ES-I3 (cell line): ENCODE measurements around the gene PIP5K1C.

Experiments
- H3K36me3 ChIP-seq: 2 replicates; pipeline ENCODE4 v1.6.1; 2013; ENCODE audit warnings: mild to moderate bottlenecking, low read length, control low read depth, moderate library complexity; ENCODE audit not compliant: insufficient read depth
- H3K4me1 ChIP-seq: 2 replicates; pipeline ENCODE4 v1.6.1; 2013; ENCODE audit warnings: mild to moderate bottlenecking, control low read depth, low read length; ENCODE audit not compliant: insufficient read depth
- H3K9ac ChIP-seq: 2 replicates; pipeline ENCODE4 v1.6.1; 2013; ENCODE audit warnings: low read depth, mild to moderate bottlenecking, low read length, moderate library complexity
- H3K9me3 ChIP-seq: 2 replicates; pipeline ENCODE4 v1.6.1; 2013; ENCODE audit warnings: mild to moderate bottlenecking, low read length, moderate library complexity; ENCODE audit not compliant: control insufficient read depth, insufficient read depth

The PIP5K1C gene

DNA sequence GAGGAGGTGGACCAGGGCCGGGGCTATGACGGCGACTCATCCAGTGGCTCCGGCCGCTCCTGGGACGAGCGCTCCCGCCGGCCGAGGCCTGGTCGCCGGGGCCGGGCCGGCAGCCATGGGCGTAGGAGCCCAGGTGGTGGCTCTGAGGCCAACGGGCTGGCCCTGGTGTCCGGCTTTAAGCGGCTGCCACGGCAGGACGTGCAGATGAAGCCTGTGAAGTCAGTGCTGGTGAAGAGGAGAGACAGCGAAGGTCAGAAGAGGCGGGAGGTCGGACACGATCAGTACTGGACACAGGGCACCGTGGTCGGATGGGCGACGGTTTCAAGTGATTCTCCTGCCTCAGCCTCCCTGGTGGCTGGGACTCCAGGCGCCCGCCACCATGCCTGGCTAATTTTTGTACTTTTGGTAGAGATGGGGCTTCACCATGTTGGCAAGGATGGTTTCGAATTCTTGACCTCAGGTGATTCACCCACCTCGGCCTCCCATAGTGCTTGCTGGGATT lies 30.2 kb upstream of the PIP5K1C start:
- no peak overlapping the region for H3K9ac ChIP-seq

DNA sequence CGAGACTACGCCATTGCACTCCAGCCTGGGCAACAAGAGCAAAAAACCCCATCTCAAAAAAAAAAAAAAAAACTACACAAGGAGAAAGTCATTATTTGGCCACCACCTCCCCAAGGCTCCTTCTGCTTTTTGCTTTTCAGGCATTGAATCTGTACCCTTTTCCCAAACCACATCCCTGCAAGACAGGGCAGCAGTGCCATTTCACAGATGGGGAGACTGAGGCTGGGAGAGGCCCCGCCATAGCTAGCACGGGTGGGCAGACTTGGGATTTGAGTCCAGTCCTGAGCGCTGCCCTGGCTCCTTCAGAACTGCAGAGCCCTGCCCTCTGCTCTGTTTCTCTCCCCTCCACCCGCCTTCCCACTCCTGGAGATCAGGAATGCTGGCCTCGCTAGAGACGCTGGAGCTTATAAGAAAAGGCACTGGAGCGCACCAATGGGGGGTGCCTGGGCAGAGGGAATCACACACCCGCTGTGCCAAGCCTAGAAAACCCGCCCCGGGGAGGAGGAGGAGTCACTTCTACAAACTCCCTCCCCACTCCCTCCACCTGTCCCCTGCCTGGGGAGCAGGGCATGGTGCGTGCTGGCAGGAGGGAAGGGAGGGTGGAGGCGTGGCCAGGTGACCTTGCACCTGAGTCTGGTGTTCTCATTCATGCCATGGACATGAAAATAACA lies 25.5 kb upstream of the PIP5K1C start:
- Histone ChIP-seq H3K4me1 (peaks cover 8% of the 10 kb centered on the region; the same call in 1 of the 2 replicates), H3K9ac (no peak overlapping the region; the same call in 1 of the 2 replicates), H3K9me3 (no peaks in the 10 kb centered on the region; the same call in 1 of the 2 replicates), H3K36me3 (no peaks in the 10 kb centered on the region)

More for the DNA sequence above, 30.2 kb upstream of the PIP5K1C start:
- Histone ChIP-seq H3K36me3 (no peaks in the 10 kb centered on the region), H3K9me3 (no peaks in the 10 kb centered on the region; the same call in 1 of the 2 replicates), H3K4me1 (no peaks in the 10 kb centered on the region; the same call in 1 of the 2 replicates)

DNA sequence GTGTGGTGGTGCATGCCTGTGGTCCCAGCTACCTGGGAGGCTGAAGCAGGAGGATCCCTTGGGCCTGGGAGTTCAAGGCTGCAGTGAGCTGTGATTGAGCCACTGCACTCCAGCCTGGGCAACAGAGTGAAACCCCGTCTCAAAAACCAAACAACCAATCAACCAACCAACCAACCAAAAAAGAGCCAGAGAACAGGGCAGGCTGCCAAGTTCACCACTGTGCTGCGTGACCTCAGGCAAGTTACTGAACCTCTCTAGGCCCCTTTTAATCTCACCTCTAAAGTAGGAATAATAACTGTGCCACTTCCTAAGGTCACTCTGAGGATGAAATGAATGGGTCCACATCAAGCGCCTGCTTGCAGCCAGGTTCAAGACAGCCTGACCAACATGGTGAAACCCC lies 24.9 kb upstream of the PIP5K1C start:
- no peak overlapping the region for H3K9ac ChIP-seq
- H3K9me3 ChIP-seq: no peaks in the 10 kb centered on the region; the same call in 1 of the 2 replicates
- H3K4me1 ChIP-seq: peaks cover 8% of the 10 kb centered on the region; the same call in 1 of the 2 replicates
- H3K36me3 ChIP-seq: no peaks in the 10 kb centered on the region

DNA sequence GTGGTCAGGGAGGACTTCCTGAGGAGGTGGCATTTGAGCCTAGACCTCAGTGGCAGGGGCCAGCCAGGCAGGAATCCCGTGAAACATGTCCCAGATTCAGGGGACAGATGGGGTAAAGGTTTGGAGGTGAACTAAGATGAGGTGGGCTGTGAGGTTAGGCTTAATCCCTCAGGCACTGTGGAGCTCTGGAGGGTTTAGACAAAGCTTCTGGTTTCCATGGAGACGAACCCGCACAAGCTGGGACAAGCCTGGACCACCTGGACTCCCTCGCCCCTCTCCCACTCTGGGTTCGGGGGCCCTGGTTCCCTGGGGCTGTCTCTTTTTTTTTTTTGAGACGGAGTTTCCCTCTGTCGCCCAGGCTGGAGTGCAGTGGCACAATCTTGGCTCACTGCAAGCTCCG lies 23.6 kb upstream of the PIP5K1C start:
- H3K9me3 ChIP-seq: no peaks in the 10 kb centered on the region
- H3K9ac ChIP-seq: no peak overlapping the region
- no peaks in the 10 kb centered on the region for H3K36me3 ChIP-seq
- peaks cover 8% of the 10 kb centered on the region; the same call in 1 of the 2 replicates for H3K4me1 ChIP-seq

DNA sequence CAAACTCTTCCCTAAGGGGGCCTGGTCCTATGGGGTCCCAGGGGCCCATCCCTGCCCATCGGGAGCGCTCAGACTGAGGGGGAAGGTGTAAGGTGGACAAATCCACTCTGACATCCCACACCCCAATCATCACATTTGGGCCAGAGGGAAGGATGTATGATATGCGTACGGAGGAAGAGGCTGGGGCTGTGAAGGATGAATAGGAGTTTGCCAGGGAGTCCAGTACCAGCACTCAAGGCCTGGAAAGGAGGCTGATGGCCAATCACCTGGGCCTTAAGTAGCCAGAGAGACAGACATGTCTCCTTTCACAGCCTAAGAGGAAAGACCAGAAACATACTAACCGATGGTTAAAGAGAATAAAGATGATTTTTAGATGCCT lies 22.8 kb upstream of the PIP5K1C start:
- Histone ChIP-seq H3K9me3 (no peaks in the 10 kb centered on the region), H3K36me3 (no peaks in the 10 kb centered on the region), H3K4me1 (peaks cover 8% of the 10 kb centered on the region; the same call in 1 of the 2 replicates), H3K9ac (peak overlapping the region; percentile 40; the same call in 1 of the 2 replicates)

DNA sequence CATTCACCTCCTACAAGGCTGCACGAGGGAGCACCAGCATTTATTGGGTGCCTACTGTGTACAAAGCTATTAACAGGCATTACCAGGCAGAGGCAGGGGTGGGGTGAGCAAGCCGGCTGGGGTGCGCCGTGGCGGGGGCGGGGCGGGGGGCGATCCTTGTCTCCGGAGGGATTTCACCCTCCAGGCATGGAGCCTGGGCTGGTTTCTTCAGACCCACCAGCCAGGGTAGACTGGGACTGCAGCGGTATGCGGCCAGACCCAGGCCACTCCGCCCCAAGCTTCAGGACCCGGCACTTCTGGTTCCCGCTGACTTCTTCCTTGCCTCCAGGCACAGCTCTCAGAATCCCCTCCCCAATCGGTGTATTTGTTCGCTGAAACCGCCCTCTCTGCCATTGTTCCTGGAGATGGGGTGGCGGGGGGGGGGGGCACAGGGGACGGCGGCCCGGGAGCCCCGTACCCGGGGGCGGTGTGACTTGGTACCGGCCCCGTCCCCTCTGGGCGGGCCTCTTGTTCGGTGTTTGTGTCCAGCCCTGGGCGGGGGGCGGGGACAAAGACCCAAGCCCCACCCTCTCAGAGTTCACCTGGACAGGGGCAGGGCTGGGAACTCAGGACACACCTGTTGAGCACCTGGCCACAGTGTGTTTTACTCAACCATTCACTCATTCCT lies 22.3 kb upstream of the PIP5K1C start:
- no peaks in the 10 kb centered on the region for H3K9me3 ChIP-seq
- peaks cover 8% of the 10 kb centered on the region; the same call in 1 of the 2 replicates for H3K4me1 ChIP-seq
- H3K36me3 ChIP-seq: no peaks in the 10 kb centered on the region
- H3K9ac ChIP-seq: peak overlapping the region; percentile 80; the same call in 1 of the 2 replicates

DNA sequence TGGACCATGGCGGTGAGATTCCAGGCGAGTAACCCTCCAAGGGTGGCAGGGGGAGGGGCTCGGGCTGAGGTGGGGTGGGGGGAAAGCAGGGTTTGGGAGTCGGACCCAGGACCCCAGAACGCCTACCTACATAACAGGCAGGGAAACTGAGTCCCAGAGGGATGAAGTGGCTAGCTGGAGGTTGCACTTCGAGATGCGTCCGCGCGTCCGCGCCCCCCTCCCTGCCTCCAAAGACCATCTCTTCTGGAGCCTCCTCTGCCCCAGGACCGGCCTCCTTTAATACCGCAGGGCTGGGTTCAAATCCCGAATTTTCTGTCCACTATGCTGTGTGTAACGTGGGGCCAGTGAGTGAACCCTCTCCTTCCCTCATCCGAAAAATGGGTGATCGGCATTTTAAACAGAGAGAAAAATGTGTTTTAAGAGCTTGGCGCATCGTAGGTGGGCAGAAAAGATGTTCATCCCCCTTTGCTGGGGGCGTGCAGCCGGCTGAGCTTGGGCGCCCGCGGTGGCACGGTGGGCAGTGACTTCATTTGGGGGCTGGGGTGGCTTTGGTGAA lies 21.7 kb upstream of the PIP5K1C start:
- peak overlapping the region; percentile 80 for H3K9ac ChIP-seq
- H3K4me1 ChIP-seq: peaks cover 8% of the 10 kb centered on the region; the same call in 1 of the 2 replicates

DNA sequence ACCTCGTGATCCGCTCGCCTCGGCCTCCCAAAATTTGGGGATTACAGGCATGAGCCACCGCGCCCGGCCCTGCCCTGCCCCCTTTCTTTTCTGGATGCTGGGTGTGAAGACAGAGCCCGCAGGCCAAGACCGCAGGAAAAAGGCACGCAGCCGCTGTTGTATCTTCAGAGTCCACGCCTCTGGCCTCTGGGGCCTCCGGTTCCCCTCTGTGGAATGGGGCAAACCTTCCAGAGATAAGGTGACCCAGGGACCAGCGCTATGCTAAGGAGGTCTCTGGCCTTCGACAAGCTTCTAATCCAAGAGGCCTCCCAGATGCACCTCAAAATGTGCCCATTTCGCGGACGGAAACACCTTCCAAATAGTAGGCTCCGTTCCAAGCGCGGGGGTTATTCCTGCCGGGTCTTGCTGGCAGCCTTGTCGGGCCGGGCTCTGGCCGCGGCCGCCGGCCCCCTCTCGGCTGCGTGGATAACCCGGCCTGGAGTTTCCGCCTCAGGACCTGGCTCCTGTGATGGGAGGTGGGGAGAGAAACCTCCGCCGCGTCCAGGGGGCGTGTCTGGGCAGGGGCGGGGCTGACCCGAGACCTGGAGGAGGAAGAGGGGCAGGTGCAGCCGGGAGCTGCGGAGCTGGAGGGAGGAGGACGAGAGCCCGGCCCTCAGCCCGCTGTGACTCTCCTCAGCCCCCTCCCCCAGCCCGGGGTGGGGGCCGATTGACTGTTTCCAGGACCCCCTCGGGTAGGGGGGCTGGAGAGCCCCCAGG lies 21.0 kb upstream of the PIP5K1C start:
- no peaks in the 10 kb centered on the region for H3K36me3 ChIP-seq
- no peaks in the 10 kb centered on the region for H3K9me3 ChIP-seq
- H3K4me1 ChIP-seq: peaks cover 8% of the 10 kb centered on the region; the same call in 1 of the 2 replicates
- peak overlapping the region; percentile 80 for H3K9ac ChIP-seq

More for the DNA sequence above, 21.7 kb upstream of the PIP5K1C start:
- no peaks in the 10 kb centered on the region for H3K9me3 ChIP-seq
- H3K36me3 ChIP-seq: no peaks in the 10 kb centered on the region

DNA sequence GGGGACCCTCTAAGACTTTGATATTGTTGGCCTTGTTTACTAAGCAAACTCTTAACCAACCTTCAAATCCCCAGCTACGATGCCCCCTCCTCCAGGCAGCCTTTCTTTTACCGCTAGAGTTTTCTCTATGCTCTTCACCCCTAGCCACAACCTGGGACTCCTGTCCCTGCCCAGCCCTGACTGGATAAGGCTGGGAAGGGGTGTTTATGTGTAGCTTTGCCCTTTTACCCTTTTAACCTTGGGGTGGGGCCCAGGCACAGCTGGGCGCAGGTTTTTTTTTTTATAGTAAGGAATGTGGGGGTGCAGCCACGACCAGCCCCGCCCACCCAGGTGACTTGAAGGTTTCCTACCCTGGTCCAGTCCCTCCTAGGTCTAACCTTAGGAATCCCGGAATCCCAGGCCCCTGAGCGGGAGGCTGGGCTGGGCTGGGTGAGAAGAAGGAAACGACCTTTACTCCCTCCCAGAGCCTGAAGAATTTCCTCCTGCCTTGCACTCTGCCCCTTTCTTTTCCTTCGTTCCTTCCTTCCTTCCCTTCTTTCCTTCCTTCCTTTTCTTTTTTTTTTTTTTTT lies 20.2 kb upstream of the PIP5K1C start:
- Histone ChIP-seq H3K4me1 (peaks cover 8% of the 10 kb centered on the region; the same call in 1 of the 2 replicates), H3K9me3 (no peaks in the 10 kb centered on the region), H3K9ac (no peak overlapping the region; the same call in 1 of the 2 replicates), H3K36me3 (no peaks in the 10 kb centered on the region)

DNA sequence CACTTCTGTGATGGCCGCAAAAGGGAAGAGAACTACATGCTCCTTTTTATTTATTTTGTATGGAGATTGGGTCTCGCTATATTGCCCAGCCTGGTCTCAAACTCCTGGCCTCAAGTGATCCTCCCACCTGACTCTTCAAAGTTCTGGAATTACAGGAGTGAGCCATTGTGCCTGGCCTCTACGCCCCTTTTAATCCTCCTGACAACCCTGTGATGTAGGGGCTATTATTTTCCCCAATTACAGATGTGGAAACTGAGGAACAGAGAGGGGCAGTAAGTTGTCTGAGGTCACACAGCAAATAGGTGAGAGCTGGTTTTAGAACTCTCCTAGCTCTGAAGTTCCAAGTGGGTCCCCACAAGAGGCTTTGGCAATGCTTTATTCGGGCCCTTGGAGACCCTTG lies 19.6 kb upstream of the PIP5K1C start:
- no peaks in the 10 kb centered on the region for H3K9me3 ChIP-seq
- H3K36me3 ChIP-seq: no peaks in the 10 kb centered on the region
- no peak overlapping the region for H3K9ac ChIP-seq
- peaks cover 8% of the 10 kb centered on the region; the same call in 1 of the 2 replicates for H3K4me1 ChIP-seq

DNA sequence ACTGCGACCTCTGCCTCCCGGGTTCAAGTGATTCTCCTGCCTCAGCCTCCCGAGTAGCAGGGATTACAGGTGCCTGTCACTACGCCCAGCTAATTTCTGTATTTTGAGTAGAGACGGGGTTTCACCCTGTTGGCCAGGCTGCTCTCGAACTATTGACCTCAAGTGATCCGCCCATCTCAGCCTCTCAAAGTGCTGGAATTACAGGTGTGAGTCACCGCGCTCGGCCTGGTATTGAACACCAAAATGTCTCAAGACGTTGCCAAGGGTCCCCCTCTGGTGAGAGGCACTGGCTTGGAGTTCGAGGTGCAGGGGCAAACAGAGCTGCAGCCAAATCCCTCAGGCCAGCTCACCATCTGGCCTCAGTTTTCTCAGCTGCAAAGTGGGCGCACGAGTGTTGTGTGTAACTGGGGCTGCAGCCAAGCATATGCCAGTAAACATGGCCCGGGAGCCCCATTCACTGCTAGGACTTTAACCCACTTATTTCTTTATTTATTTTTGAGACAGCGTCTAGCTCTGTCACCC lies 15.9 kb upstream of the PIP5K1C start:
- no peaks in the 10 kb centered on the region for H3K9me3 ChIP-seq
- H3K36me3 ChIP-seq: no peaks in the 10 kb centered on the region
- no peaks in the 10 kb centered on the region; the same call in 1 of the 2 replicates for H3K4me1 ChIP-seq
- no peak overlapping the region for H3K9ac ChIP-seq

DNA sequence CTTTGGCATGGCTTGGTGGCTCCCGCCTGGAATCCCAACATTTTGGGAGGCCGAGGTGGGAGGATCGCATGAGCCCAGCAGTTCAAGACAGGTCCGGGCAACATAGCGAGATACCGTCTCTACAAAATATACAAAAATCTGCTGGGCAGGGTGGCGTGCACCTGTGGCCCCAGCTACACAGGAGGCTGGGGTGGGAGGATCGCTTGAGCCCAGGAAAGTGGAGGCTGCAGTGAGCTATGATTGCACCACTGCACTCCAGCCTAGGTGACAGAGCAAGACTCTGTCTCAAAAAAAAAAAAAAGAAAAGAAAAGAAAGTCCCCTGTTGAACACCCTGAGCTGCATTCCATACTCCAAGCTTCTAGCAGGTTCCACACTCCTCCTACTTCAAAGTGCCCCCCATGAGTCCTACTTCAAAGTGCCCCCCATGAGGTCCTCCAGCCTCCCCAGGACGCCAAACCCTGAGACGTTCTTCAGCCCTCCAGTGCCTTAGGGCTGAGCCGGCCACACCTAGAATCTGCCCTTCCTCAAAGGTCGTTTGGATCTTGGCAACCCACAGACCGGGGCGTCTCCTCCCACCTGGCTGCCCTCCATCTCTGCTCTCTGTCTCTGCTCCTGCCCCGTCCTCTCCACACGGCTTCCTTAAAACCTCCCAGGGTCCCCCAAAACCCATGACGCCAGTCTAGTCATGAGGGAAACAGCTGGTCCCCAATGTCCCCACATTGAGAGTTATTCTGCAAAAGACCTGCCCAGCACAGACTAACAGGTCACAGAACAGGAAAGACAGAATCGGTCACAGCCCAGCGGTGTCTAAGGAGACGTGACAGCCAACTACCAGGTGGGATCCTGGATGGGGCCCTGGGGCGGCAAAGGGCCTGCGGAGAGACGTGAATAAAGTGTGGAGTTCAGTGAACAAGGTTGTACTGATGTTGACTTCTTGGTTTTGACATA lies 12.7 kb upstream of the PIP5K1C start:
- Histone ChIP-seq H3K4me1 (no peaks in the 10 kb centered on the region; the same call in 1 of the 2 replicates), H3K36me3 (no peaks in the 10 kb centered on the region), H3K9me3 (no peaks in the 10 kb centered on the region), H3K9ac (no peak overlapping the region)
